Epithelial cell of esophagus (primary cell): ENCODE results near the gene DLGAP1.
A peak's percentile ranks its signal among the peaks of the same experiment; 100 is the strongest.

Experiments
- DNase-seq: peaks from one replicate; pipeline ENCODE4 v3.0.0; 2010; ENCODE audit warnings: low read depth
- H3K4me3 ChIP-seq: 2 replicates; pipeline ENCODE4 v1.5.1; 2011; ENCODE audit warnings: mild to moderate bottlenecking, low read length, control low read depth
- TF ChIP-seq, protein P1 (sequence below): IDR thresholded peaks from 2 replicates; pipeline ENCODE4 v1.5.1; 2011; ENCODE audit warnings: low read depth, mild to moderate bottlenecking, low read length, control low read depth, inconsistent platforms; ENCODE audit not compliant: insufficient read depth; ENCODE audit errors: missing control alignments

The DLGAP1 gene

DNA sequence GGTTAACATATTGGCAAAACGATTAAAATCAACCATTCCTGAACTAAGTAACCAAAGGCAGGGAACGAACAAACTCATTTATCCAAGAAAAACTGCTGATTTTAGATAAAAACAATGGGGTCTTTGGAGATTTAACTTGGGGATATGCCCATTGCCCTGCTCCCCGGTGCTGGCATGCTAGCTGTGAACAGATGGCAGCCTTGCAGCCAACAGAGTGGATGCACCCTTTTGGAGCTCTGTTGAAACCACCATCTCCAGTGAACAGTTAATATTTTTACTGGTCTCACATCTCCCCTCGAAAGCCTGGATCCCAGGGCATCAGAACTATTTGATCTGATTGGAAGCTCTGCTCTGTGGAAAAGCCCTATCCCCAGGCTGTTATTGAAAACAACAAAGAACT, 702.0 kb downstream of the DLGAP1 start:
- DNase-seq, result no peak
- TF ChIP-seq, protein P1, sequence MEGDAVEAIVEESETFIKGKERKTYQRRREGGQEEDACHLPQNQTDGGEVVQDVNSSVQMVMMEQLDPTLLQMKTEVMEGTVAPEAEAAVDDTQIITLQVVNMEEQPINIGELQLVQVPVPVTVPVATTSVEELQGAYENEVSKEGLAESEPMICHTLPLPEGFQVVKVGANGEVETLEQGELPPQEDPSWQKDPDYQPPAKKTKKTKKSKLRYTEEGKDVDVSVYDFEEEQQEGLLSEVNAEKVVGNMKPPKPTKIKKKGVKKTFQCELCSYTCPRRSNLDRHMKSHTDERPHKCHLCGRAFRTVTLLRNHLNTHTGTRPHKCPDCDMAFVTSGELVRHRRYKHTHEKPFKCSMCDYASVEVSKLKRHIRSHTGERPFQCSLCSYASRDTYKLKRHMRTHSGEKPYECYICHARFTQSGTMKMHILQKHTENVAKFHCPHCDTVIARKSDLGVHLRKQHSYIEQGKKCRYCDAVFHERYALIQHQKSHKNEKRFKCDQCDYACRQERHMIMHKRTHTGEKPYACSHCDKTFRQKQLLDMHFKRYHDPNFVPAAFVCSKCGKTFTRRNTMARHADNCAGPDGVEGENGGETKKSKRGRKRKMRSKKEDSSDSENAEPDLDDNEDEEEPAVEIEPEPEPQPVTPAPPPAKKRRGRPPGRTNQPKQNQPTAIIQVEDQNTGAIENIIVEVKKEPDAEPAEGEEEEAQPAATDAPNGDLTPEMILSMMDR, result no peak
- H3K4me3 ChIP-seq, result no peak overlapping the region

DNA sequence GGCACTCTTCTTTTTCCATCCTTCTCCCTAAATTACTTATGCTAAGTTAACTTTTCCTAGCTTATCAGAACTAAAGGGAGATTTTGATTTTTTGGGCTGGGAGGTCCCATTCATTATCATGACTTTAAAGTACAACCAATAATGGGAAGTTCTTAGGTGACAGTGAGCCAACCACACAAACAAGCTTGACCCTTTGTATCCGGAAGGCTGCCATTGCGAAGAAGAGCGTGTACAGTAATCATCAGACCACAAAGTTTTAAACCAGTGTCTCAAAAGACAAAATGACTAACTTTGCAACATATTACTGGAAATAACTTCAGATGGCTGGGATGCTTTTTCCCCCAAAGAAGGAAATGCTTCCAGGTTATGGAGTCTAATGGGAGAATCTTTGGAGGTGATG, 707.0 kb downstream of the DLGAP1 start:
- no peak overlapping the region for H3K4me3 ChIP-seq
- DNase-seq, result no peak
- TF ChIP-seq, protein P1, result no peak

DNA sequence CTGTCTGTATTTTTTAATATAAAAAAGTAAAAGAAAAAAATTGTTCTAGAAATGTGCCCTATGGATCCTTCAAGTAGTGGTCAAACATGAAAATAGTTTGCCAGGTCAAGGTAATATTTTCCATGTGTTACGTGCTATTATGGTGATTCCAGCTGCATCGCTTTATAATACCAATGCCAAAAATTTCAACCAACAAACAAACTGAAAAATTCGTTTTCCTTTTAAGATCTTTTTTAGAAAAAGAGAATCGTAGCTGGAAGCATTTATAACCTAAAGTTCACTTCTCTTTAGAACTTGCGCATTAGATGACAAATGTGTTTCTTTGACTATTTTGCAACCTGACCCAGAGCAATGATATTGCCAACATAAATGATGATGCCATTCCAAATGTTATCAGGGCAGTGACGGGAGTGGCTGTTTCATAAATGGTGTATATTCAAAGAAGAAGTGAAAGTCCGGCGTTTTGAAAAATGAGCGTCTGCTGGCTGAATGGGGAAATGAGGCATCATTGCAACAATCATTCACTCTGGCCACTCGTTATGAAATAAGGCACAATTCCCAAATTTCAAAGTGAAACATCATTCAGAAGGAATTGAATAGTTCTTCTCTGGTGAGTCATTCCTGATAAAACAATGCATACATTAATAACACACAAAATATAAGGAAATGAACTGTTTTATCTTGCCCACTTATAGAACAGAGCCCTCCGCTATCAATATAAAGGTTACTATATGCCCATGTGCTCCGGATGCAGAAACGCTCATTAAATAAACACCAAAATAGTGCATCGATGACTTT, 707.7 kb downstream of the DLGAP1 start:
- DNase-seq, result peak; percentile 35
- TF ChIP-seq, protein P1, result no peak
- no peak overlapping the region for H3K4me3 ChIP-seq

DNA sequence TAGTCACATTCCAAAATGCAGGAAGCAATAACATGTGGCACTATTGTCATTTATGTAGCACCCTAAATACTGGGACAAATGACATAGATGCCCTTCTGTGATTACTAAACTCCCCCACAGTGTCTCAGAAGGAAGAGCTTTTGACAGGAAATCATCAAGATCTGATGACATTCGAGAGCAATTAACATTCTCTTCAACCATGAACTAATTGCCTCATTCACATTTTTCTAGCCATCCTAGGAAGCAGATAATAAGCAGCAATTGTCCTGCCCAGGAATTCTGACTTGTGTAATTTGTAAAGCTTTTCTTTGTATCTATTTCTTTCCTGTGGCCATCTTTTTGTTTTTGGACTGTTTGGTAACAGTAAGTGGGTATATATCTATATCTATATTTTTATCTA, 712.6 kb downstream of the DLGAP1 start:
- H3K4me3 ChIP-seq, result no peak overlapping the region
- DNase-seq, result no peak
- TF ChIP-seq, protein P1, result no peak

DNA sequence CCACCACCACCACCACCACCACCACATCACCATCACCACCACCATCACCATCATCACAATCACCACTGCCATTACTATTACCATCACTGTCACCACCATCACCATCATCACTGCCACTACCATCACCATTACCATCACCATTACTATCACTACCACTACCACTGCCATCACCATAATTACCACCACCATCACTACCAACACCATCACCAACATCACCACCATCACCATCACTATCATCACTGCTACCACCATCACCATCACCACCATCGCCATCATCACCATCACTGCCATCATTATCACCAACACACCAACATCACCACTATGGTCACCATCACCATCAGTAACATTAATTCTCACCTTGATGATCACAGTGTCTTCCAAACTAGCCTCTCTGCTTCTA, 713.8 kb downstream of the DLGAP1 start:
- TF ChIP-seq, protein P1, result no peak
- no peak for DNase-seq
- no peak overlapping the region for H3K4me3 ChIP-seq

DNA sequence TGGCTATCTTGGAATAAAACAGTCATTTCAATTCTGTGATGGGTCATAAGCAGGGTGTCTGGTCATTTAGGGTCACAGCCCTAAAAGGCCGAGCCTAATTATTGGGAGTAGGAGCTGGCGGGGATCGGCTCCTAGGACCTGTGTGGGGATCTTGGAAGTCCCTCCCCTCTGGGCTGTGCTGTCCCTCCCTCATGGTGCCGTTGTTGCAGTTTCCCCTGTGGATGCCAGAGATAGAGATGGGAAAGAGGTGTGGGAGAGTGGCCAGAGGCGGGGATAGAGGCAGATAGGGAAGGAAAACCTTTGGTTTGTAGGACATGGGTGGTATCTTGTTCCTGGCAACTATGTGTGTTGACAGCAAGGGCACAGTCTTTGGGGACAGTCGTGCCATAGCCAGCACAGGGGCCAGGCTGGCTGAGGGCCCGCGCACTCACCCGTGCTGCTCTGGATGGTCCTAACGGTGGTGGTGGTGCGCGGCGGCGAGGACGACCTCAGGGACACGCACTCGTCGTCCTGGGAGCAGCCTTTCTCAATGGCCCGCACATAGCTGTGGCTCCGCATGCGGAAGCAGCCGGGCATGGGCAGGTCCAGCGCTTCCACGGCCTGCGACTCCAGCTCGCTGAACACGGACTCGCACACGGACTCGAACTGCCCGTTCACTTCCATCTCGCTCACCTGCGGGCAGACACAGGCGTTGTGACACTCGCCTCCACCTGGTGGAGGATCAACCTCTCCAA, 726.2 kb downstream of the DLGAP1 start:
- DNase-seq, result no peak
- H3K4me3 ChIP-seq, result no peak overlapping the region
- TF ChIP-seq, protein P1, result no peak
